Hepatocyte (in vitro differentiated cells): ENCODE data around the gene PSMD12. TPM values are rescaled to one million over a fixed set of nuclear protein-coding genes. Genes with fewer than 3 reads are reported as not detected.

ENCODE experiments used
- DNase-seq: peaks from one replicate; pipeline ENCODE4 v3.0.0-alpha.2; 2016; ENCODE audit warnings: low spot score
- H2AFZ ChIP-seq: fragments of 200-600 bp; sonication (generic); 2 replicates; pipeline ENCODE4 v1.6.0; 2016; ENCODE audit warnings: antibody characterized with exemption, mild to moderate bottlenecking
- H3K27ac ChIP-seq: fragments of 200-600 bp; sonication (generic); 2 replicates; pipeline ENCODE4 v1.5.1; 2016; ENCODE audit warnings: mild to moderate bottlenecking
- H3K27me3 ChIP-seq: fragments of 200-600 bp; sonication (generic); 2 replicates; pipeline ENCODE4 v1.6.1; 2016
- H3K36me3 ChIP-seq: fragments of 200-600 bp; sonication (generic); replicated peaks from 2 replicates; pipeline ENCODE4 v1.5.1; 2016; ENCODE audit warnings: low read depth; ENCODE audit not compliant: insufficient read depth
- H3K4me1 ChIP-seq: fragments of 200-600 bp; sonication (generic); 2 replicates; pipeline ENCODE4 v1.5.1; 2016; ENCODE audit warnings: mild to moderate bottlenecking, moderate library complexity; ENCODE audit not compliant: insufficient read depth
- H3K4me2 ChIP-seq: fragments of 200-600 bp; sonication (generic); 2 replicates; pipeline ENCODE4 v1.6.0; 2016
- H3K4me3 ChIP-seq: fragments of 200-600 bp; sonication (generic); 2 replicates; pipeline ENCODE4 v1.5.1; 2016; ENCODE audit warnings: mild to moderate bottlenecking
- H3K79me2 ChIP-seq: fragments of 200-600 bp; sonication (generic); 2 replicates; pipeline ENCODE4 v1.6.0; 2017; ENCODE audit warnings: mild to moderate bottlenecking
- H3K9me2 ChIP-seq: fragments of 200-600 bp; sonication (generic); replicated peaks from 2 replicates; pipeline ENCODE4 v1.6.0; 2017; ENCODE audit warnings: mild to moderate bottlenecking; ENCODE audit not compliant: insufficient read depth
- H3K9me3 ChIP-seq: fragments of 200-600 bp; sonication (generic); 2 replicates; pipeline ENCODE4 v1.5.1; 2016; ENCODE audit warnings: low read depth, mild to moderate bottlenecking
- H4K20me1 ChIP-seq: fragments of 200-600 bp; sonication (generic); 2 replicates; pipeline ENCODE4 v1.6.0; 2016; ENCODE audit warnings: mild to moderate bottlenecking; ENCODE audit not compliant: insufficient read depth, poor library complexity, severe bottlenecking
- EZH2 ChIP-seq: fragments of 200-600 bp; sonication (generic); IDR thresholded peaks from 2 replicates; pipeline ENCODE4 v1.6.1; 2016; ENCODE audit warnings: antibody characterized with exemption, mild to moderate bottlenecking, borderline replicate concordance
- EZH2phosphoT487 ChIP-seq: fragments of 200-600 bp; sonication (generic); IDR thresholded peaks from one replicate; pipeline ENCODE4 v1.6.1; 2018; ENCODE audit warnings: antibody characterized with exemption, mild to moderate bottlenecking, low read depth, moderate library complexity; ENCODE audit not compliant: unreplicated experiment, severe bottlenecking
- WGBS: methylation state at CpG from one replicate; pipeline ENCODE4 v1.1.6; 2016; ENCODE audit warnings: low lambda C conversion rate; ENCODE audit errors: missing lambda C conversion rate; 5-methylcytosine and 5-hydroxymethylcytosine counted together
- polyA plus RNA-seq: library from polyadenylated mRNA; unstranded; fragments of >200 nt; fragmentation: Nextera tagmentation; extraction: Ambion mirVana; gene quantifications from 2 replicates; pipeline ENCODE4 v1.2.1, GENCODE V29; 2016
- total RNA-seq: library from RNA; depleted of rRNA; stranded (reverse); fragments of >200 nt; gene quantifications from 2 replicates; pipeline ENCODE4 v1.2.3, GENCODE V29; 2014
- TF ChIP-seq, protein P1 (sequence below): fragments of 200-600 bp; sonication (generic); IDR thresholded peaks from 2 replicates; pipeline ENCODE4 v1.5.1; 2016; ENCODE audit warnings: antibody characterized with exemption, mild to moderate bottlenecking; ENCODE audit not compliant: poor library complexity

PSMD12 gene
- total and polyA plus RNA-seq, 2 experiments from 2014 or later, result 28.4 to 65.3 TPM

DNA sequence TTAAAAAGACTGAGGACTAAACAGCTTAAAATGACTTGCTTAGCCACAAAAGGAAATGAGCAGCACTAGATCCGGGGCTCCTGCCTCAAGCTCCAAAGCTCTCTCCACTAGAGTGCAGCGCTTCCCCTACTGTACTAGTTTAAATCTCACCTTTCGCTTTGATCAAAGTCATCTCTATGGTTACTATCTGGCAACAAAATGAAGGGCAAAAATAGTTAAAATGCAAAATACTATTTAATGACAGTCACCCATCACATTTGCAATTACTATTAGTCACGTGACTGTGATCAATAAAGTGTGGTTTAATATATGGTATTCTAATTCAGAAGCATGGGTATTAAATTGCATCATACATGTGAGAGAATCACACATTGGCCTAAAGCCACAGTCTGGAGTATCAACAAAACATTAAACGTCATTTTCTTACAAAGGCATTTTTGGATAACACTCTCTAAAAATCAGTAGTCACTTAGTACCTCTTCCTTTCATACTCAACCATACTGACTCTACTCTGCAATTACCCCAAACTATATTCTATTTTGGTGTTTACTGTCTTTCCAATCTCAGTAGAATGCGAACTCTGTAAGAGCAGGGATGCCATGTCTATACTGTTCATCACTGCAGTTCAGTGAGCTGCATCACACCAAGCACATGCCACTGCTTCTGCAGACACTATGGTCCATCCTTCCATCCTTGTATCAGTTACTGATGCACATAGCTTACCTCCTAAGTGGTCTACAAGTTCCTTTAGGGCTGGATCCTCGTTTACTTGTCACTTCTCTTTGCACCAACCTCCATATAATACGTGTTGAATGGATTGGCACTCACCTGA is 6.2 kb downstream of the PSMD12 start:
- Histone ChIP-seq H3K36me3 (peaks cover 3% of the 10 kb centered on the region), H3K4me1 (peaks cover 20% of the 10 kb centered on the region), H2AFZ (no peak overlapping the region), H3K9me2 (no peaks in the 10 kb centered on the region), H3K9me3 (no peaks in the 10 kb centered on the region), H3K27me3 (no peaks in the 10 kb centered on the region), H4K20me1 (peaks cover 81% of the 10 kb centered on the region), H3K4me2 (no peak overlapping the region), H3K27ac (no peak overlapping the region), H3K79me2 (peaks cover 94% of the 10 kb centered on the region), H3K4me3 (no peak overlapping the region)
- no peak for DNase-seq
- TF ChIP-seq EZH2phosphoT487, result no peak
- TF ChIP-seq, protein P1, sequence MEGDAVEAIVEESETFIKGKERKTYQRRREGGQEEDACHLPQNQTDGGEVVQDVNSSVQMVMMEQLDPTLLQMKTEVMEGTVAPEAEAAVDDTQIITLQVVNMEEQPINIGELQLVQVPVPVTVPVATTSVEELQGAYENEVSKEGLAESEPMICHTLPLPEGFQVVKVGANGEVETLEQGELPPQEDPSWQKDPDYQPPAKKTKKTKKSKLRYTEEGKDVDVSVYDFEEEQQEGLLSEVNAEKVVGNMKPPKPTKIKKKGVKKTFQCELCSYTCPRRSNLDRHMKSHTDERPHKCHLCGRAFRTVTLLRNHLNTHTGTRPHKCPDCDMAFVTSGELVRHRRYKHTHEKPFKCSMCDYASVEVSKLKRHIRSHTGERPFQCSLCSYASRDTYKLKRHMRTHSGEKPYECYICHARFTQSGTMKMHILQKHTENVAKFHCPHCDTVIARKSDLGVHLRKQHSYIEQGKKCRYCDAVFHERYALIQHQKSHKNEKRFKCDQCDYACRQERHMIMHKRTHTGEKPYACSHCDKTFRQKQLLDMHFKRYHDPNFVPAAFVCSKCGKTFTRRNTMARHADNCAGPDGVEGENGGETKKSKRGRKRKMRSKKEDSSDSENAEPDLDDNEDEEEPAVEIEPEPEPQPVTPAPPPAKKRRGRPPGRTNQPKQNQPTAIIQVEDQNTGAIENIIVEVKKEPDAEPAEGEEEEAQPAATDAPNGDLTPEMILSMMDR, result peak; percentile 27
- WGBS, result 80% methylated on average over 8 of the region's 8 CpGs

DNA sequence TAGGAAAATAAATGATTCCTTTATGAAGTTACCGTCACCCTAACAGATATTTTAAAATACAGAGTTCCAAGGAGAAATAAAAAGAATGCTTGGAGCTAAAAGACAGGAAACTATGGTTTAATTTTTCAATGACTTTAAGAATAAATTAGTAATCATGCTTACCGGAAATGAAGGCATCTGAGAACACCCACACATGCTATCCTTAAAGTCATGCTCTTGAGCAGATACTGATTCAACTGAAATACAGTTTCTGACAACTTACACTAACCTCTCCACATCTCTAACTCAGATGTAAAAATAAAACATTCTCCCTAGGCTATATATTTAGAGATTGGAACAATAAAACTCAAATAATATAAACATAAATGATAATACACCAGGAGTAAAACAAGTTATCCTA is 7.8 kb downstream of the PSMD12 start:
- Histone ChIP-seq H3K9me2 (no peaks in the 10 kb centered on the region), H2AFZ (no peak overlapping the region), H3K4me3 (no peak overlapping the region), H4K20me1 (peaks cover 66% of the 10 kb centered on the region), H3K4me1 (peaks cover 4% of the 10 kb centered on the region), H3K4me2 (no peak overlapping the region), H3K27ac (no peak overlapping the region), H3K79me2 (peaks cover 86% of the 10 kb centered on the region), H3K9me3 (no peaks in the 10 kb centered on the region), H3K27me3 (no peaks in the 10 kb centered on the region), H3K36me3 (peaks cover 4% of the 10 kb centered on the region)
- no peak for TF ChIP-seq EZH2
- TF ChIP-seq, protein P1, result no peak
- TF ChIP-seq EZH2phosphoT487, result no peak
- no peak for DNase-seq
- 96% methylated on average over 2 of the region's 2 CpGs for WGBS

DNA sequence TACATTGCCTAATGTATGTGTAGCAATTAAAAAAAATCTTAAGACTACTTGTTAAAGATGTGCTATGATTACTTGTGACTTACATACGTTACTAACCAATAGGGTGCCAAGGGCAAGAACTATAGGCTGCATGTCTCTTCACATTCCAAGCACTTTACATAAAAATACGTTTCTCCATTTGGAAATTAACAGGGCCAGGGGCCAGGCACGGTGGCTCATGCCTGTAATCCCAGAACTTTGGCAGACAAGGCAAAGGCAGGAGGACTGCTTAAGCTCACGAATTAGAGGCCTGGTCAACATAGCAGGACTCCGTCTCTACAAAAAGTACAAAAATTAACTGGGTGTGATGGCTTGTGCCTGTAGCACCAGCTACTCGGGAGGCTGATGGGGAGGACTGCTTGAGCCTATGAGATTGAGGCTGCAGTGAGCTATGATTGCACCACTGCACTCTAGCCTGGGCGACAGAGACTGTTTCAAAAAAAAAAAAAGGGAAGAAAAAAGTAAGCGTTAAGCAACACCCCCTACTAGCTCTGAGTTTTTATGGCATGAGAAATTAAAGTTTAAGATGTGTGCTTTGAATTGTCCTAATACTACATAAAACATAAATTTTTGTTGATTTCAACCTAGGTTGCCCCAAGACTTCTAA is 12.3 kb downstream of the PSMD12 start:
- Histone ChIP-seq H3K9me3 (no peaks in the 10 kb centered on the region), H3K79me2 (peaks cover 40% of the 10 kb centered on the region)

More for the DNA sequence above, 12.3 kb downstream of the PSMD12 start:
- WGBS, result 84% methylated on average over 8 of the region's 8 CpGs
- Histone ChIP-seq H3K4me1 (no peaks in the 10 kb centered on the region), H3K36me3 (peaks cover 4% of the 10 kb centered on the region), H2AFZ (no peak overlapping the region), H3K4me3 (no peak overlapping the region), H3K27ac (no peak overlapping the region), H3K9me2 (no peaks in the 10 kb centered on the region), H4K20me1 (peaks cover 23% of the 10 kb centered on the region), H3K27me3 (no peaks in the 10 kb centered on the region), H3K4me2 (no peak overlapping the region)
- DNase-seq, result no peak
- TF ChIP-seq, protein P1, result no peak
- no peak for TF ChIP-seq EZH2
- TF ChIP-seq EZH2phosphoT487, result no peak
